Nucleus accumbens (tissue), 56 donors: ENCODE data around the gene HS3ST5.
"Not testable (repeated sequence)": the region's sequence is repeated elsewhere in the genome, so short reads cannot be mapped to it uniquely, and the experiment has no call there.

Experiments
- DNase-seq, 56 donors: peaks; one replicate each; lab custom pipeline; 2025; lab: John Stamatoyannopoulos, UW

The HS3ST5 gene

DNA sequence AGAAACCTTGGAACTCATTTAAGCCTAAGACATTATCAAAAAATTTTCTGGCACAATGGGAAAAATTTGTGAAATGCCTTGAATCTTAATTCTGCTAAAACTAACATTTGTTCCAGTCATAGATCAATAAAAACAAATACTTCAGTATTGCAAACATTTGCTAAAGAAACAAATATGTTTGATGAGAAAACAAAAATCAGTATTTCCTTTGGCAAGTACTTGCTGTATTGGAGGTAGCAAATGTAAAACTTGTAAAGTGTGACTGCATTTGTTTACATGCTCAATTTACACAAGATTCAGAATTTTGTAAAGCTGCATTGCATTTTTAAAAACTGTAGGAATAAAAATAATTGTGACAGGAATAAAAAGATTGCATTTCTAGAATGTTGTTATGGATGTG is 183.1 kb downstream of the HS3ST5 start:
- no peak for DNase-seq

DNA sequence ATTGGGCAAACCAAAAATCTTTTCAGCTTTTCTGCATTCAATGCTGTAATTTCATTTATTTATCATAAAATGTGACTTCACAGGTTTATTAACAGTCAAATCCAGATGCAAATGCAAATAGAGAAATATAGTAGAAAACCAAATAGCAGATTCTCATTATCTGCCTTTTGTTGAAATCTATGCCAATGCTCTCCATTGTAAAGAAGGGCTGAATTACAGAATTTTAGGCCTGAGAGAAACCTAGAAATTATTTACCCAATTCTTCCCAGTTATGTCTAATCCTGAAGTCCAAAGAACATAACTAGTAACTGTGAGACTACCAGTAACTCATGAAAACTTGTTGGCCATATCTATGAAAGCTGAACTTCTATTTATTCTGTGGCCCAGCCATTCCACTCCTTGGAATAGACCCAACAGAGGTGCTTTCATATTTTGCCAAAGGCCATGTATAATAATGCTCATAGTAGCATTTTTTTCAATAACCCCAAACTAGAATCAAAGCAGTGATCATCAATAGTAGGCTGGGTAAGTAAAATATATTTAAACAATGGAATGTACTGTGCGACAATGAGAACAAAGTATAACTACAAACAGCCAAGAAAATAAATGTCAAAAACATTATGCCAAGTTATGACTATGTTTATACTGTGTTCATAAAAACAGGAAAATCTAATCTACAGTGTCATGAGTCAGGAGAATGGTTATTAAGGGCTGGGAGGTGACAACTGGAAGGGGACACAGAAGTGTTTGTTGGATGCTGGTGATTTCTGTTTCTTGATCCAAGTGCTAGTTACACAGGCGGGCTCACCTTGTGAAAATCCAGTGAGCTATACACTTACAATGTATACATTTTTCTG is 183.8 kb downstream of the HS3ST5 start:
- DNase-seq = no peak

DNA sequence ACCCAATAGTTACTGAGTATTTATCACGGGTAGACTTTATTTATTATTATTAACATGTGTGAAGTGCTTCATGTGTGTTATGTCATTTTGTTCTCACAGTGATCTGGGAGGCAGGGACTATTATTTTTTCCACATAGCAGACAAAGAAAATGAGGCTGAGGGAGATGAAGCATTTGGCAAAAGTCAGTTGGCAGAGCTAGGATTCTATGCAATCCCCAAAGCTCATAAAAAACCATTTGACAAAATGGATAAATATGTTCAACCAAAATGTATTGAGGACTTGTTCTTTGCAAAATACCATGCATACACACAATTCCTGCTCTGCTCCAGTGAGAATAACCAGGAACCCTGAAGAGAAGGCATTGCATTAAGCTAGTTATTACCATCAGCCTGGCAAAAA is 184.4 kb downstream of the HS3ST5 start:
- DNase-seq = no peak

DNA sequence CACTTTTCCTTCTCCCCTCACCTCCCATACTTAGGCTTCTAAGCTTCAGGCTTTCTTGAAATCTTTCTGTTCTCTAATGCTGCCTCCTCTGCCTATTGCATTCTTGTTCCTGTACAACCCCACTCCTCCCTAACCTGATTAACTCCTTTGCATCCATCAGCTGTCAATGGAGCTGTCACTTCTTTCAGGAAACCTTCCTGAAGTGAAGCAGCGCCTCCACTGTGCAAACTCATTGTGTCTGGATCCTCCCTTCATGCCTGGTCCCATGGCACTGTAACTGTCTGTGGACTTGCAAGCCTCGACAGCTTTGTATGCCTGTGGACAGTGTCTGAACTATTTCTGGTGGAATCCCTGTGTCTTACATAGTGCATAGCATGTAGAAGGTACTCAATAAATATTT is 185.0 kb downstream of the HS3ST5 start:
- peak in 19 of 56 donors; percentile 12 to 67 (median 43) for DNase-seq

DNA sequence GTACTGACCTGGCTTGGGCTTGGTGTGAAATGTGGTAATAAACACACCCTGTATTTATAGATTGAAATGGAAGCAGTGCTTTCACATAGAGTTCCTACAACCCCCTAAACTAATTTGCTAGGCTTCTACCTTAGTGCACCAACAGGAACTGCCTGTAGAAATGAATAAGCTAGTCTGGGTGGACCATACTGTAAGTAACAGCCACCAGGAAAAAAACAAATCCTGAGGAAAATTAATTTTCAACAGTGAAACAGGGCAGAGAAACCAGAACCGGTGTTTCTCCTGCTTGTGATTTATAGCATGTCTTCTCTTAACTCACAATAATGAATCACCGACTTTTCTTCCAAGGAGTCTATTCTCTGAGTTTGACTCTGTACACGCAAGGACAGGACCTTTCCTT is 187.1 kb downstream of the HS3ST5 start:
- no peak for DNase-seq

DNA sequence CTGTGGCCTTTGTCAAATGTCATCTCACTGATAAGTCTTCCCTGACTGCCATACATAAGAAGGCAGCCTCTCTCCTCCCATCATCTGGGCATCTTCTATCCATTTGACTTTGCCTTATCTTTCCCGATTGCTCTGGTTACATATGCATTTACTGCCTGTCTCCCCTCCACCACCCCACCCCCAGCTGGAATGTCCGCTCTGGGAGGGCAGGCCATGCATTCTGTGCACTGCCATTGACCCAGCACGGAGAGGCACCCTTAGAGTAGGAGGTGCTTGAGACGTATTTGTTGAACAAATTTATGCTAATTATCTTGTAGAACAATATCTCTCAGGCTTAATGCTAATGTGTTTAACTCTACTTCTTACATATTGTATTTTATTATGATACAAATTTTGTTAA is 188.0 kb downstream of the HS3ST5 start:
- no peak for DNase-seq

DNA sequence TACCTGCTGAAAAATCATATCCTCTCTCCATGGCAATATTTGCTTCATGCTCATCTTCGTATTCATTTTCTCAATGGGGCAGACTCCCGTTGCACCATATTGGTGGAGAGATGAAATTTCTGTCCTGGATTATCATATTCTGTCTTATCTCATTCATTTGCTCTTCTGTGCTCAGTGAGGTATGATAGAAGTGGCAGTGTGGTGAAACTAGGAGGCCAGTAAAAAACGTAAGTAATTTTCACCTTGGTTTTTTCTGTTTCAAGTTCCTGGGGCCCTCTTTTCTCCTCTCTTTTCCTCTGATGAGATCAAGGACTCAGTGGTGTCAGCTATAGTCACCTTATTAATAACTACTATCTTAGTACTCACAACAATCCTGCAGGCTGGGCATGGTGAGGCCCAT is 189.4 kb downstream of the HS3ST5 start:
- DNase-seq = no peak

DNA sequence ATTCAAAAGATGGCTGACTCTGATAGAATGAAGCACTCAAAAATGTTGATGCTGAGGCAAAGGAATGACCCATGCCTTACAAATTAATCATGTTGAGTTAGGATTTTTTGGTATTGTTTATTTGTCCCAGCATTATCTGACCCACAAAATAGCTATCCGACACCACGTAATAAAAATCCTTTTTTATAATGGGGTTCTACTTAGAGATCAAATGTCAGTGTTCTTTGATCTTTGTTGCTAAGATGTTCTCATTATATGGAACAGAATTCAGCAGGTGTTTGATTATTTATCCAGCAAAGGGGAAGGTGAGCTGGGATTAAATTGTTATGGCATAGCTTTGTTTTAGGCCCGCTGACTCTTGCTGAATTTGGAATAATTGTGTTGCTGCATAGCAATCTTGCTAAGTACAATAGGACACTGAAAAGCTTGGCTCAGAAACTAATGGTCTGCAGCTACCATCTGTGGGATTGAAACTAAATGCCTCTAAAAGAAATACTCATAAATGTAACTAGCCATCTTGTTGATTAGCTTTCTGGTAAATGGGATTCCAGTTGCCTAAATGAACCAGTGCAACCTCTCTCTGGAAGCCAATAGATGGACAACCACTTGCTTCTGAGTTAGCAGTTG is 191.6 kb downstream of the HS3ST5 start:
- no peak for DNase-seq

DNA sequence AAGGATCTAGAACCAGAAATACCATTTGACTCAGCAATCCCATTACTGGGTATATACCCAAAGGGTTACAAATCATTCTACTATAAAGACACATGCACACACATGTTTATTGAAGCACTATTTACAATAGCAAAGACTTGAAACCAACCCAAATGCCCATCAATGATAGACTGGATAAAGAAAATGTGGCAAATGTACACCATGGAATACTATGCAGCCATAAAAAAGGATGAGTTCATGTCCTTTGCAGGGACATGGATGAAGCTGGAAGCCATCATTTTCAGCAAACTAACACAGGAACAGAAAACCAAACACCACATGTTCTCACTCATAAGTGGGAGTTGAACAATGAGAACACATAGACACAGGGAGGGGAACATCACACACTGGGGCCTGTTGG is 193.6 kb downstream of the HS3ST5 start:
- DNase-seq = not testable (repeated sequence)

DNA sequence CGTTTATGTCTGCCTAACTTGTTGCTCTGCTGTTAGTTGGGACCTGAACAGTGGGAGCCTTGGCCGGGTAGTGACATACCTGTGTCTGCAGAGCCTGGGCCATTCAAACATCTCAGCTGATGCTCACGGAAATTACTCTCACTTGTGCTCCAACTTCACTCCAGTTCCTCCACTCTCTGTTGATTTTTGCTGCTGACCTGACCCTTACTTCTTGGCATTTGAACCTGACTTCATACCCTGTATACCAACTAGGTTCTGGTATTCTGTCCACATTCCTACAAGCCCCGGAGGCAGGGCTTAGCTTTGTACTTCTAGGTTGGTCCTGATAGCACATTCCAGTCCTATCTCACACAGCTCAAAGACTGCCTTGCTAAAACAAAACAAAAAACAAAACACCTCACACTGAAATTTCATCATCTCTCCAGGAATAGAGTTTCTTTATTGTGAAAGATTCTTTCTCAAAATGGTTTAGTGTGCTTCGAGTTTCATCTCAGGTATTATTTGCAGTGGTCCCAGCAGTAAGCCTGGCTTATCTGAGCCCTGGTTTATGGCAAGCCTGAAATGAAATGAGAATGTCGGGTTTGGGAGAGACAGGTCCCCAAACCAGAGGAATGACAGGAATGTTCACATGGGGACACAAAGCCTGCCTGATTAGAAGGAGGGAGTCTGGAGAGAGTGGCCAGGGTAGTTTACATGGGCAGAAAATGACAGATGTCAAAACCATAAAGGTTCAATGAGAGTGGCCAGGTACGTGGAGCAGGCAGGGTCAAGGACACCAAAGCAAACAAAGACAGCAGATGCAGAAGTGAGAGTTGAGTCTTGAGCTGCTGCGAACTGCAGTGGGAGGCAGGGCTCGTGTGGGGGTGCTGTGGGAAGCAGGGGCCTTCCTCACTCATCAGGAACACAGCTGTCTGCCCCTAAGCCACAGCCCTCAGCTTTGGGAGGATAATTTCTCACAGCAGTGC is 197.7 kb downstream of the HS3ST5 start:
- DNase-seq = no peak

DNA sequence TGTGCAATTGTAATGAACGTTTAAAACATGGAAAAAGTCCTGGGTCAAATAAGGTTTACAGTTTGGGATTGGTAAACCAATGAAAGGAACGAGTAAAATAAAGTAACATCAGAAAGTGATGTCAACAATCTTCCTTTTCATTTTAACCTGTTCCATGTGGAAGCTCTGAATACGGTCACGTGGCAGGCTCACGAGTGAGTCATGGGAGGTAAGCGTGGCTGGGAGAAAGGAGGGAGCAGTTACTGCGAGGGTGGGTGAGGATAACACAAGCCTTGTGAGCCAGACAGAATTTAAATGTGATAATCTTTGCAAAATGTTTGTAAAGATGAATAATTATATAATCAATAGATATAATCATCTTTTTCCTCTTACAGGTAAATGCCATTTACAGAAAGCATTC is 200.6 kb downstream of the HS3ST5 start:
- peak in 38 of 56 donors; percentile 2 to 87 (median 46) for DNase-seq

DNA sequence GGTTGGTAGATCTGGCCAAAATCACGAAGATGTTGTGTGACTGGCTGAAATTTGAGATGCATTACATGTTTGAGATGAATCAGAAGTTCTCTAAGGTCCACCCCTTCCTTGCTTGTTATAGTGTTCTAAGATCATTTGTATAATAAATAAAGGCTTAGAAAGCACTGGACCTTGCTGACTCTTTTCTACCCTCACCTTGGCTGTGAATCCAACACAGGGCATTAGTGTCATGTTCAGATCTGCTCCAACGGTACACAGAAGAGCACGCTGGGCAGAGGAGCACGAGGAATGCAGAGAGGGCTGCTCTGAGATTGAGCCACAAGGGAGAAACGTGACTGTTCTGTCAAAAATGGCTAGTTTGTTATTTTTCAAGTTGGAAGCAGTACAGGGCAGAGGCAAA is 202.4 kb downstream of the HS3ST5 start:
- no peak for DNase-seq

DNA sequence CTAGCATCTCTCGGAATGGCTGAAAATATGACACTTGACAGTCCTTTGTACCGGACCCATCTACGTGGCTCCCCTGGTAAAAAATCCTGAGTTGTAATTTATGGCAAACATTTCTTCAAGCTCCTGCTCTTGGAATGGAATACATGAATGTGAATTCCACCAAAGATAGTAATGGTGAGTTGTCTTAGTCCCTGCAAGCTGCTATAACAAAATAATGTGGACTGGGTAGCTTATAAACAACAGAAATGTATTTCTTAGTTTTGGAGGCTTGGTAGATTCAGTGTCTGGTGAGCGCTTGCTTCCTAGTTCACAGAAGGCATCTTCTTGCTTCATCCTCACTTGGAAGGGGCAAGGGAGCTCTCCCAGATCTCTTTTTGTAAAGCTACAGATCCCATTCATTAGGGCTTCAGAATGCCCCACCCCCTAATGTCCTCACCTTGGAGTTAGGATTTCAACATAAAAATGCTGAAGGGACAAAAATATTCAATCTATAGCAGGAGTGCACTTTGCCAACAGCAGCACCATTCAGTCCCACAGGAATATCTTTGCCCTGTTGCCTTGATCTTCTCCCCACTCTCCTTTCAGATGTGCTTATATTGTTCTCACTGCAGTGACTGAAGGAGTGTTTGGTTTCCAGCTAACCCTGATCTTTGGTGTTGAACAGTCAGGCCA is 204.1 kb downstream of the HS3ST5 start:
- no peak for DNase-seq

DNA sequence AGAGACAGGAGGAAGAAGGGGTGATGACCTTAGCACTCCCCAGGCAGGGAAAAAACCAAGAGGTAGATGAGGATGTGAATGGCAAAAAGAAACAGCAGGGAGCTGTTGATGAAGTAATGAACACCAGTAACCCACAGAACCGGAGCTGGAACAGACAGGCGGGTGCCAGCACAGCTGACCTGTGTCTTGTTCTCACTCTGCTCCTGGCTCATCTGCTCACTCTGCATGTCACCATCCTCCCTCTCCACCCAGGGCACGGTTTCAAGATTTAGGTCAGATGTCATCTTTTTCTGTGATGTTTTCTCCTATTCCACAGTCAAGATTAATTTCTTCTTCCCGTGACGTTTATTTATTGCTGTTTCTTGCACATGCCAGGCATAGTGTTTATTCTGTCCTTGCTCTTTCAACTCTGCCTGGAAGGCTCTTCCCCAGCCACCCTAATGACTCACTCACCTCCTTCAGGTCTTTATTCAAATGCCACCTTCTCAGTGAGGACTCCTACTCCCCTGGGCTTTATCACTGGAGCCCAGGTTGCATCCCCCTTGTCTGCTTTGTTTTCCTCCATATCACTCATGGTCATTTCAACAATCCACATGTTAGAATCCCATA is 207.4 kb downstream of the HS3ST5 start:
- DNase-seq = no peak

DNA sequence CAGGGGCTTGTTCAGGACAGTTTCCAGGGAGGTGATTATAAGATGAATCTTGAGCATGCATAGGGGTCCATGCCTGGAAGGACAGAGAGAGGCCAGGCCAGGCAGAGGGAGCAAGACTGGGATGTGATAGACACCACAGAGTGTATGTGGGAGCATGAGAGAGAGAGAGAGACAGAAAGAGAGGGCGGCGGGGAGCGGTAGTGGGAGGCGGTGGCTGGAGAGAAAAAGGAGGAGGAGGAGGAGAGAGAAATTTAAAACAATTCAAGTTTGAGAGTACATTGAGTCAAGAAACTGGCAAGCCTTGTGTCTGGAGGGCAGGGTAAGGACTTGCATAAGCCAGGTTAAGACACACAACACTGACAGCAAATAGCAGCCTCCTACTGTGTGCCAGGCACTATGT is 209.0 kb downstream of the HS3ST5 start:
- DNase-seq = peak in 1 of 56 donors; percentile 8

DNA sequence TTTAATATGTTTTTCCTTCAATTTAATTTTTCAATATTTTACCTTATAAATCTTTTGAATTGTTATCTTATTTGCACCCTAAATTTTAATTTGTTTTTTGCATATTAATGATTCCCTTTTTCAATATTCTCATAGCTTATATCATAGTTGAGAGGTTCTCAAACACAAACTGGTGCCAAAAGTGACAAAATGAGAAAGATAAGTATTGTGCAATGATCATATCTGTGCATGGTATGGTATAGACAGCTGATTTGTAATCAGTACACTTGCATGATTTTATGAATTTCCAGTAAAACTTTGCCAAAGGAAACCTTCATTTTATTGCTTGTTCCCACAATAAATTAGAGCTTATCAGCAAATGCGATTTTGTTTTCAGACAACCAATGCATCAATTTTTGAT is 210.9 kb downstream of the HS3ST5 start:
- no peak for DNase-seq

DNA sequence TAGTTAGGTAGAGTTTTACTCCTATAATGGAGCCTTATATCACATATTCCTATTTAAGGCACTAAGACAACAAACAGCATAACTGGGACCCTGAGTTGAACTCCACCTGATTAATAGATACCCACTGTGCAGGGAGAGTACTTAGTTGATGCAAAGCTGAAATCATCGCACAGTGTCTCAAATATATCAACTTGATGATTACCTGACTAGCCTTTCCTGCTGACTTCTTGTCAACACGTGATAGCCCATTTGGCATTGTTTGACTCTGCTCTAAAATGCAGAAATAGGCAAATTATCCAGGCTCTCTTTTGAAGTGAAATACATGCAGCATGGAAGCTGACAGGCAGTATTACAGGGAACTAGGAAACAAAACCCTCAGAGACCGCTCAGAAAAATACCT is 217.2 kb downstream of the HS3ST5 start:
- DNase-seq = no peak

DNA sequence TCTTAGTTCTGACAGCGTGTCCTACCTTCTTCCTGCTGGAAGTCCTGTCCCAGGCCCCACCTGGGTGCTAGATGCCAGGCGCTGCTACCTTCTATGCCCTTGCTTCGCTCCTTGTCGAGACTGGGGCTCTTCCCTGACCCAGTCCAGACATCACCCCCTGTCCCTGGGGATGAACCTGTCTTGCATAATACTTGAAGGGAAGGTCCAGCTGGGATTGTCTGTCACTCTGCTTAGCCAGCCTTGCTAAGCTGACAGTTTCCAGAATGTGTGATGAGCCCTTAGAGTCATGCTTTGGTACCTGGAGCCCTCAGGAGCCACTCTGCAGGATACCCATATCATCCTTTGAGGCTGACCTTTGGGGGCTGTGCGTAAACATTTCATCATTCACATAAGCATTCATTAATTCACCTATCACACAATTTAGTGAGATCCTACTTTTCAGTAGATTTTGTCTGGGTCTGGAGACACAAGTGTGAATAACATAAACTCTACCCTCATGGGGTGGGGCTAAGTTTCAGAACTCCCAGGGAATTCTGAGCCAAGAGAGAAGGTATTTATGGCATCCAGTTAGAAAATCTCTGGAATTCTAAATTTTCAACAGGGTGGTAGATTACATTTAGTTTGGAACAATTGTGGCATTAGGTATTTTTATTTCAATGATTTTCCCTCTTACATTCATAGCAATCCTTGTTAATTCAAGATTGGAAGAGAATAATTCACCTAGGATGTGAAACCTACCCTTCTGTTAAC is 220.7 kb downstream of the HS3ST5 start:
- DNase-seq = no peak

DNA sequence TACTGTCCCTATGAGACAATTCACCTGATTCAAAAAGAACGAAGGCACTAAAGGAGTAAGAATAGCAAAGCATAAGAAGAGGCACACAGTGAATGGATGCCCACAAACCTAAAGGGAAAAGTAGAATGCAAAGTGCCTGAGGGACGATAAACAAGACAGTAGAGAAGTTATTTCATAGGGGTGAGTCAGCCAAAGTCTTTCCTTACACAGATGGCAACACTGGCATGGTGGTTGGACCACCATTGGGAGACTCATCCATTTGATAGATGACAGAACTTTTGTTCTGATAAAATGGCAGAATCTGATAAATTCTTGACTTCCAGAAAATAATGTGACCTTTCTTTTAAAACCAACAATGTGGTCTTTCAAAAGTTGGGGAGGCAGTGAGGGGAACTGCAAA is 223.8 kb downstream of the HS3ST5 start:
- no peak for DNase-seq
